Glomerular visceral epithelial cell (primary cell): ENCODE results near the gene ZDHHC7.
A peak's percentile ranks its signal among the peaks of the same experiment; 100 is the strongest.

Experiments
- DNase-seq: peaks from one replicate; pipeline ENCODE4 v3.0.0-alpha.2; 2016; ENCODE audit errors: extremely low spot score

Gene ZDHHC7

DNA sequence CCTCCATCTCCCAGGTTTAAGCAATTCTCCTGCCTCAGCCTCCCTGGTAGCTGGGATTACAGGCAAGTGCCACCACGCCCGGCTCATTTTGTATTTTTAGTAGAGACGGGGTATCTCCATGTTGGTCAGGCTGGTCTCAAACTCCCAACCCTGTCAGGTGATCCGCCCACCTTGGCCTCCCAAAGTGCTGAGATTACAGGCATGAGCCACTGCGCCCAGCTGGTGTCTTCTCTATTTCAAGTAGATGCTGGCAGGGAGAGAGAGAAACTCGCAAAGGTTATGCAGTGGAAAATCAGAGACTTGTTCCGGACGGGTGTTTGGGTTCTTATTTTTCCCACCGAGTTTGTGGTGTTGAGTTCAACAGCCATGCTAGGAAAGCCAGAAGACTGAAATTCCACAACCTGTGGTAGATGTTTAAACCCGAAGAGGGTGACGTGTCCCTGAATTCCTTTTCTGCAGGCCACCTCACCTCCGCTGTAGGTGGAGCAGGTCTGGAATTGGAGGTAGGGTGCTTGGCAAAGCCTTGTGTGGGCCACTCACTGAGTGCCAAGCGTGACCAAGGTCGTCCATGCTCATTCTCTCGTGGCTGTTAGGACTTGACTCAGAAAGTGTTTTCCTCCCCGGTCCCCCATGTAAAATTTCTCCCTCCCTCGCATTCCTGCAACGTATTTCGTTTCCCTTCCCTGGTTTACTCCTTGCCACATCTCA, 7.3 kb upstream of the ZDHHC7 start:
- DNase-seq, result peak; percentile 85

DNA sequence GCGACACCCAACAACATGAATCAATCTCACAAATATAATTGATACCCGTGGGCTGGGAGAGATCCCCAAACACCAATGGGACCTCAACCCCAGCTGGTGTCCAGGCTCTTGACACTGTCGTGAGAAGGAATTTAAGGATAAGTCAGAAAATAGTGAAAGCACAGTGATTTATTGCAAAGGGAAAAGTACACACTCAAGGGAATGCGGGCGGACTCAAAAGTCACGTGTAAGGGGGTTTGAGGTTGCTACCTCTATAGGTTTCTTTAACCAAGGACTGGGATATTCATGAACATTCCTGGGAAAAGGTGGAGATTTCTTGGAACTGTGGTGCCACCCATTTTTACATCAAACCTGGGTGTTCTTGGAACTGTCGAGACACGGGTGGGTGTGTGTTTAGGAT, 6.3 kb upstream of the ZDHHC7 start:
- no peak for DNase-seq

GRCh38 chr16:85017151-85017550, 5.8 kb upstream of the ZDHHC7 start:
- DNase-seq, result peak; percentile 64

GRCh38 chr16:85015481-85016187, 4.3 kb upstream of the ZDHHC7 start:
- DNase-seq, result no peak

- no peak for DNase-seq
Measured at GRCh38 chr16:85014311-85014710, 3.0 kb upstream of the ZDHHC7 start.

DNA sequence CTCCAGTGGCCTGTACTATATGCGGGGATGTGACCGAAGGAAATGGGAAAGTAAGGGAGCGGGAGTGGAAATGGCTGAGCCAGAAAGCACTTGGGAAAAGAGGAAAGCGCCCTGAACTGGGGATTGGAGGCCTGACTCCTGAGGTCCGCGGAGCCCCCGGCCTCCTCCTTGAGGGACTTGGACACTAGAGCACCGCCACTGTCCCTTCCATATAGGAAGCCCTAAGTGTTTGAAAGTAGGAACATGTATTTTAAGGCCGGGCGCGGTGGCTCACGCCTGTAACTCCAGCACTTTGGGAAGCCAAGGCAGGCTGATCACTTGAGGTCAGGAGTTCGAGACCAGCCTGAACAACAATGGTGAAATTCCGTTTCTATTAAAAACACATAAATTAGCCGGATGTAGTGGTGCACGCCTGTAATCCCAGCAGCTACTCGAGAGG, 530 bp upstream of the ZDHHC7 start:
- DNase-seq, result no peak

GRCh38 chr16:85010446-85010930, 847 bp downstream of the ZDHHC7 start:
- DNase-seq, result no peak

- no peak for DNase-seq
Measured at GRCh38 chr16:85008271-85008670, 3.1 kb downstream of the ZDHHC7 start.

DNA sequence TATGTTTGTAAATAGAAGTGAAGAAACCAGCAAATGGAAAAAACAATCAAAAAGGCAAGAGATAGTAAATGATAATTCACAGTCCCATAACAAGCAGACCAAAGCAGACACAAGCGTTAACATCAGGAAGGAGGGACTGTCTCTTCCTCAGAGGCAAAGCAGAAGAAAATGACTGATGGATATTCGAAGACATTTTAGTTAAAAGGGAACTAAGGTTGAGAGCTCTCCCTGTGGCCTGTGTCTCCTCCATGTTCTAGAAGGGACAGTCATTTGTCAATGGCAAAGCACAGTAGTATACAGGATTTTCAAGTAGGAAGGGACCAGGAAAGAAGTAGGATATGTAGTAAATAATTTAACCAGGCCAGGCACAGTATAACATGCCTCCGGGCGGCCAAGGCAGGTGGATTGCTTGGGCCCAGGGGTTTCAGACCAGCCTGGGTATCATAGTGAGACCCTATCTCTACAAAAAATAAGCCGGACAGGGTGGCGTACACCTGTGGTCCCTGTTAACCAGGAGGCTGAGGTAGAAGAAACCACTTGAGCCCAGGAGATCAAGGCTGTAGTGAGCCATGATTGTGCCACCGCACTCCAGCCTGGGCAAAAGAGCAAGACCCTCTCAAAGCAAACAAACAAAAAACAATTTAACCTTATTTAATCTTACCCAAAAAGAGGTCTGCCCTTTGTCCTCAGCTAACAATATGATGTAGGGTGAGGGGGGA, 3.7 kb downstream of the ZDHHC7 start:
- DNase-seq, result no peak

DNA sequence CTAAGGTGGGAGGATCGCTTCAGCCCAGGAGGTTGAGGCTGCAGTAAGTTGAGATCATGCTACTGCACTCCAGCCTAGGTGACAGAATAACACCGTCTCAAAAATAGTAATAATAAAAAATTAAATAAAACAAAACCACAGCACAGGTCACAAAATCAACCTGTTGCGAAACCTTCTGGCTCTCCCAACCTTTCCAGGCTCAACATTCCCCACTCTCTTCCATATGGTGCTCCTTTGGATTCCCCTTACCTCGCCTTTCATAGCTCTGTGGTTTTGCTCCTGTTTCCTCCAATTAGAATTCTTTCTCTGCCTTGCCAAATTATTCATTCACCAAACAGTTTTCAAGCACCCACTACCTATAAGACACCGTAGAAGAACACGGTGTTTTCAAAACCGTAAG, 4.7 kb downstream of the ZDHHC7 start:
- peak; percentile 40 for DNase-seq

- peak; percentile 73 for DNase-seq
Measured at GRCh38 chr16:85005285-85006069, 5.9 kb downstream of the ZDHHC7 start.

GRCh38 chr16:85004587-85005205, 6.6 kb downstream of the ZDHHC7 start:
- DNase-seq, result peak; percentile 91

DNA sequence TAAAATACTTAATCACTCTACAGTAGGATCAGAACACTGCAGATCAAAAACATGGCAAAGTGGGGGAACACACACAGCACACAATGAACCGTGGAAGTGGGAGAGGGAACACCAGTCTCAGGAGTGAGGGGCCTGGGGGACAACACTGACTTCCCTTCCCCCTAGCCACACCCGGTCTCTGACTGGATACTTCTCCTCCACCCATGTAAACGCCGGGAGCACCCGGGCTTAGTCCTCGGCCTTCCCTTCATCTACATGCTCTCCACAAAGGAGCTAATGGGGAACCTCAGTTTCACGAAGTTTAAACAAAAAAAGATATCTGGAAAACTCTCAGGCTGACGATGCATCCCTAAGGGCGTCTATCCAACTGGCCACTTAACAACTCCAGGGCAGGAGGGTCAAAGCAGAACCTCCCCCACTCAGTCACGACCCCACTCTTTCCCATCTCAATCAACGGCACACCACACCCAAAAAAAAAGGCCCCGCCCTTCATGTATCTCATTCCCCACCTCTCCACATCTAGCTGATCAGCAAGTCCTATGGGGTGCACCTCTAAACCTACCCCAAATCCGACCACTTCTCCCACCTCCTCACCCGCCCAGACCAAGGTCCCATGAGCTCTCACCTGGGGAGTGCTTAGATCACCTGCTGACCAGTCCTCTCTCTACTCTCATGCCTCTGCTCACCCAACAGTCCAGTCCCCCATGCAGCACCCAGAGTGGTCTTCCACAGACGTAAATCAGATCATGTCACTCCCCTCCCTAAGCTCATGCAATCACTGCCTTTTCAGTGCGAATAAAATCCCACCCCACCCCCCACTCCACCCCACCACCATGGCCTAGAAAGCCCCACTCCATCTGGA, 7.4 kb downstream of the ZDHHC7 start:
- DNase-seq, result no peak

DNA sequence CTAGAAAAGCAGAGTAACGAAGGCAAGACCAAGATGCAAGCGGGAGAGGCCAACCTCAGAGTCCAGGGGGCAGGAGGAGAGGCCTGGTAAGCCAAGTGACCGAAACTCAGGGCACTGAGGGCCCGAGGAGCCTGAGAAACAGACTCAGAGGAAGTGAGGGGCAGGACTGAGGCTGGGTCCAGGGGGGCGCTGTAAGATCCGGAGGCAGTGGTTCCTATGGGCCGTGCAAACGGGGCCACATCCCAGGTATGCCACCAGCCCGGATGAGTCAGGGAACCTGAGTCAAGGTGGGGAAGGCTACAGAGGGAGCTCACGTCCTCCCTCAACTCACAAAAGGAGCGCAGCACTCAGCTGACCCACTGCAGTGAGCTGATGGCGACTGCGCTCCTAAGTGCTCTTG, 8.3 kb downstream of the ZDHHC7 start:
- DNase-seq, result no peak

DNA sequence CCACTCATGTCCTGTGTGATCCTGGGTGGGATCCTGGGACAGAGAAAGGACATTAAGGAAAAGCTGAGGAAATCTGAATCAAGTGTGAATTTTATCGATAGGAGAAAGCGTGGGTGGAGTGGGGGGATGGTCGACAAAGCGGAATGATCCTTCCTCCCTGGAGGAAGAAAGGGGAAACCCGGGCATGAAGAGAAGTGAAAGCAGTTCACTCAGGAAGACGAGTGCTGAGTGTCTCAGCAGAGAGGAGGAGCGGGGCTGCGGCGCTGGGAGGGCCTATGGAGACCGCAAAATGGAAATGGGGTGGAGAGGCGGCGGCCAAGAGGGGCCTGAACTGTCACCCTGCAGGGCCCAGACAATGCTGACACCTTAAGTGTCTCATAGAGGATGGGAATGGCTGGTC, 8.7 kb downstream of the ZDHHC7 start:
- DNase-seq, result no peak

- DNase-seq, result no peak
Measured at GRCh38 chr16:85002099-85002541, 9.2 kb downstream of the ZDHHC7 start.

DNA sequence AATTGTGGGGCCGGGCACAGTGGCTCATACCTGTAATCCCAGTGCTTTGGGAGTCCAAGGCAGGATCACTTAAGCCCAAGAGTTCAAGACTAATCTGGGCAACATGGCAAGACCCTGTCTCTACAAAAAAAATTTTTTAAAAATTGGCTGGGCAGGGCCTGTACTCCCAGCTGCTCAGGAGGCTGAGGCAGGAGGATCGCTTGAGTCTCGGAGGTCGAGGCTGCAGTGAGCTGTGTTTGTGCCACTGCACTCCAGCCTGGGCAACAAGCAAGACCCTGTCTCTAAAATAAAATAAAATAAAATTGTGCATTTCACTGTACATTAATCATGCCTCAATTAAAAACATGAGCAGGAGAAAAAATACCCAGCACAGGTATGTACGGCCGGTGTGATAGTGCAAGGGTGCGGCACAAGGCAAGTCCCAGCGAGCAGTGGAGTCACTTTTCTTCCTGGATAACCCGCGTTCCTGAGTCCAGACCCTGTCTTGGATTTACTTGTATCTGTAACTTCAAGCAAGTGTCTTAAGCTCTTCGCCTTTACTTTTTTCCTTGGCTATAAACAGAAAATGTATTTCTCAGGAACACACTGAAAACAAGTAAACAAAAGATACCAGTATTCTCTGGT, 11.4 kb downstream of the ZDHHC7 start:
- no peak for DNase-seq

DNA sequence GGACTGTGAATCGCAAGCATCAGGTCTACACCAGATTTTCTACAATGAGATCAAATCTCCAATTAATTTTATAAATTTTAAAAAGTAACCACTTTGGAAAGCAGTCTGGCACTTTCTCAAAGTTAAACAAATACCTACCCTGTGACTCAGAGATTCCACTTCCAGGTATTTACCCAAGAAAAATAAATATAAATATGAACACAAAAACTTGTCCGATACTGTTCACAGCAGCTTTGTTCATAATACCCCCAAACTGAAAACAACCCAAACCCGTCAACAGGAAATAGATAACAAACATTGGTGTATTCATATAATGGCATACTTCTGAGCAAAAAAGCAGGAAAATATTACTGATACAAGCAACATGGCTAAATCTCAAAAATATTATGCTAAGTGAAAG, 12.1 kb downstream of the ZDHHC7 start:
- DNase-seq, result no peak

DNA sequence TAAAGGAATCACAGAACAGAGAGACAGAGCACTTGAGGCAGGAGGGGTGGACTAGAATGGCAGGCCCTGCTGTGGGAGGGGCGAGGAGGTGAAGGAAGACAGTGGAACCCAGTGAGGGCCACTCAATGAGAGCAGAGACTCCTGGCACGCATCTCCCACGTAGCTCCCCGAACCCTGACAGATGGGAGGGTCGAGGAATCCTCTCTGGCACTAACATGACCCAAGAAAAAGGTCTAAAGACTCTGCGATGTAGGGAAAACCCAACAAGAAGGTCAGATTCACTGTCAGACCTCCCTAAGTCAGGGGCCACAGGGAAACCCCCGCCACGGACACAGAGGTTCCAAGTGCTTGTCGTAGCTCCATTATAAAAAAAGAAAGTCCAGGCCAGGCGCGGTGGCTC, 15.0 kb downstream of the ZDHHC7 start:
- no peak for DNase-seq

GRCh38 chr16:84995663-84996062, 15.7 kb downstream of the ZDHHC7 start:
- no peak for DNase-seq
